SK-N-SH (cell line): ENCODE data around the gene CSNK2B. TPM values are rescaled to one million over a fixed set of nuclear protein-coding genes. Genes with fewer than 3 reads are reported as not detected.

Experiments used
- CTCF ChIA-PET: fragments of 300-600, 350-600 bp; formaldehyde crosslinking; extraction: SDS; loops from one replicate; lab custom pipeline; 2021; lab: Yijun Ruan, JAX
- POLR2A ChIA-PET: fragments of 350-600 bp; sonication (Branson Sonifier 250); formaldehyde crosslinking; extraction: SDS; loops from one replicate; lab custom pipeline; 2020; ENCODE audit warnings: antibody characterized with exemption, inconsistent platforms; lab: Yijun Ruan, JAX
- DNase-seq: peaks from one replicate; pipeline ENCODE4 v3.0.0; 2012
- H2AFZ ChIP-seq: fragments of 200-600 bp; sonication (generic); 2 replicates; pipeline ENCODE4 v1.8.1; 2016; ENCODE audit warnings: antibody characterized with exemption, mild to moderate bottlenecking, low read depth
- H3F3A ChIP-seq: fragments of 200-600 bp; sonication (generic); replicated peaks from 2 replicates; pipeline ENCODE3; 2016; ENCODE audit warnings: antibody characterized with exemption, mild to moderate bottlenecking; ENCODE audit not compliant: insufficient read depth
- H3K27ac ChIP-seq, 2 experiments: fragments of 200-500 bp in 1 of 2; fragments of 200-600 bp in 1 of 2; sonication (Bioruptor generic) in 1 of 2; sonication (generic), shearing (Covaris generic) in 1 of 2; 2 replicates each; pipeline versions ENCODE4 v1.5.1 to v1.6.1; 2014 to 2016; ENCODE audit warnings: low read depth in 2 of 2, inconsistent platforms in 1 of 2, low read length in 1 of 2, mild to moderate bottlenecking in 1 of 2, mixed read lengths in 1 of 2
- H3K27me3 ChIP-seq: fragments of 200-600 bp; sonication (generic), shearing (Covaris generic); 2 replicates; pipeline ENCODE4 v1.6.1; 2016; ENCODE audit warnings: mixed run types; ENCODE audit not compliant: insufficient read depth
- H3K36me3 ChIP-seq, 2 experiments: fragments of 200-500 bp in 1 of 2; fragments of 200-600 bp in 1 of 2; sonication (Bioruptor generic) in 1 of 2; sonication (generic) in 1 of 2; replicated peaks in 1 of 2; 2 replicates each; pipeline versions ENCODE3 to v1.5.1; 2014 to 2016; ENCODE audit warnings: low read length in 1 of 2, mild to moderate bottlenecking in 1 of 2; ENCODE audit not compliant: insufficient read depth in 2 of 2, control insufficient read depth in 1 of 2
- H3K4me1 ChIP-seq, 2 experiments: fragments of 200-500 bp in 1 of 2; fragments of 200-600 bp in 1 of 2; sonication (Bioruptor generic) in 1 of 2; sonication (generic), shearing (Covaris generic) in 1 of 2; 2 replicates each; pipeline versions ENCODE4 v1.5.1 to v1.6.1; 2014 to 2016; ENCODE audit warnings: low read depth in 1 of 2, low read length in 1 of 2, mixed run types in 1 of 2; ENCODE audit not compliant: insufficient read depth in 2 of 2, control insufficient read depth in 1 of 2
- H3K4me2 ChIP-seq: fragments of 200-600 bp; sonication (generic), shearing (Covaris generic); 2 replicates; pipeline ENCODE4 v1.6.1; 2017; ENCODE audit warnings: mixed run types
- H3K4me3 ChIP-seq, 2 experiments: fragments of 200-500 bp in 1 of 2; fragments of 200-600 bp in 1 of 2; sonication (Bioruptor generic) in 1 of 2; sonication (generic), shearing (Covaris generic) in 1 of 2; 2 replicates each; pipeline versions ENCODE4 v1.5.1 to v1.8.1; 2014 to 2016; ENCODE audit warnings: low read depth in 2 of 2, inconsistent platforms in 1 of 2, low read length in 1 of 2, mild to moderate bottlenecking in 1 of 2, mixed read lengths in 1 of 2, moderate library complexity in 1 of 2
- H3K79me2 ChIP-seq: fragments of 200-600 bp; sonication (generic); 2 replicates; pipeline ENCODE4 v1.8.1; 2017; ENCODE audit warnings: mild to moderate bottlenecking; ENCODE audit not compliant: insufficient read depth
- H3K9ac ChIP-seq: fragments of 200-600 bp; sonication (generic); 2 replicates; pipeline ENCODE4 v1.6.1; 2017; ENCODE audit warnings: mixed run types
- H3K9me2 ChIP-seq: fragments of 200-600 bp; sonication (generic); 2 replicates; pipeline ENCODE4 v1.6.1; 2017; ENCODE audit warnings: mixed run types
- H3K9me3 ChIP-seq: fragments of 200-600 bp; sonication (generic); 2 replicates; pipeline ENCODE4 v1.6.1; 2017; ENCODE audit warnings: mixed run types, mild to moderate bottlenecking, moderate library complexity
- H4K20me1 ChIP-seq: fragments of 200-600 bp; sonication (generic); 2 replicates; pipeline ENCODE4 v1.6.1; 2017; ENCODE audit warnings: mild to moderate bottlenecking, mixed run types; ENCODE audit not compliant: insufficient read depth
- EP300 ChIP-seq, 2 experiments: IDR thresholded peaks; 2 replicates each; pipeline versions ENCODE4 v1.4.0 to v1.6.1; 2012; ENCODE audit warnings: borderline replicate concordance in 1 of 2, low read depth in 1 of 2, low read length in 1 of 2
- EZH2phosphoT487 ChIP-seq: fragments of 200-600 bp; sonication (generic); IDR thresholded peaks from 2 replicates; pipeline ENCODE4 v1.6.1; 2017; ENCODE audit warnings: low read depth, mixed run types, mild to moderate bottlenecking, antibody characterized with exemption, moderate library complexity, borderline replicate concordance
- FOXJ3 ChIP-seq: sonication (generic); formaldehyde crosslinking; IDR thresholded peaks from 2 replicates; pipeline ENCODE4 v1.5.1; 2020; ENCODE audit warnings: mild to moderate bottlenecking, missing genetic modification reagents
- FOXM1 ChIP-seq: IDR thresholded peaks from 2 replicates; pipeline ENCODE4 v1.4.0; 2012; ENCODE audit warnings: low read depth, mild to moderate bottlenecking
- RCOR1 ChIP-seq: fragments of 150-350 bp; IDR thresholded peaks from 2 replicates; pipeline ENCODE4 v1.6.1; 2017; ENCODE audit warnings: antibody characterized with exemption, low read length
- SIN3A ChIP-seq: IDR thresholded peaks from 2 replicates; pipeline ENCODE4 v1.6.1; 2012; ENCODE audit warnings: low read depth, mild to moderate bottlenecking, low read length, moderate library complexity, borderline replicate concordance
- SMC3 ChIP-seq: IDR thresholded peaks from 2 replicates; pipeline ENCODE4 v1.6.1; 2012; ENCODE audit warnings: low read depth, low read length, improper control_type of control experiment
- YY1 ChIP-seq: IDR thresholded peaks from 2 replicates; pipeline ENCODE4 v1.4.0; 2012; ENCODE audit warnings: low read depth, mild to moderate bottlenecking
- WGBS: methylation state at CpG from one replicate; pipeline ENCODE4 v1.1.6; 2017; ENCODE audit warnings: low lambda C conversion rate; 5-methylcytosine and 5-hydroxymethylcytosine counted together
- polyA plus RNA-seq, 3 experiments: library from polyadenylated mRNA; depleted of rRNA; stranded (reverse); fragments of >200 nt; gene quantifications; 2 replicates each; pipeline ENCODE4 v1.2.3, GENCODE V29; 2012
- TF ChIP-seq, protein P1 (sequence below): fragments of 150-350 bp; IDR thresholded peaks from 2 replicates; pipeline ENCODE4 v1.6.1; 2017; ENCODE audit warnings: antibody characterized with exemption, low read length, low read depth, borderline replicate concordance
- TF ChIP-seq, protein P2 (sequence below): fragments of 150-350 bp; IDR thresholded peaks from 2 replicates; pipeline ENCODE4 v1.6.1; 2016; ENCODE audit warnings: mild to moderate bottlenecking, low read depth, low read length
- TF ChIP-seq, protein P3 (sequence below): fragments of 200-600 bp; sonication (generic); IDR thresholded peaks from 2 replicates; pipeline ENCODE4 v1.6.1; 2017; ENCODE audit warnings: antibody characterized with exemption, mild to moderate bottlenecking, moderate library complexity
- TF ChIP-seq, protein P4 (sequence below): IDR thresholded peaks from 2 replicates; pipeline ENCODE4 v1.4.0; 2012; ENCODE audit warnings: low read depth, borderline replicate concordance
- TF ChIP-seq, protein P5 (sequence below): IDR thresholded peaks from 2 replicates; pipeline ENCODE4 v1.4.0; 2012; ENCODE audit warnings: low read depth

Gene CSNK2B
- polyA plus RNA-seq, 1 of the 3 experiments (the other 2 are of a cell fraction): 101 TPM

DNA sequence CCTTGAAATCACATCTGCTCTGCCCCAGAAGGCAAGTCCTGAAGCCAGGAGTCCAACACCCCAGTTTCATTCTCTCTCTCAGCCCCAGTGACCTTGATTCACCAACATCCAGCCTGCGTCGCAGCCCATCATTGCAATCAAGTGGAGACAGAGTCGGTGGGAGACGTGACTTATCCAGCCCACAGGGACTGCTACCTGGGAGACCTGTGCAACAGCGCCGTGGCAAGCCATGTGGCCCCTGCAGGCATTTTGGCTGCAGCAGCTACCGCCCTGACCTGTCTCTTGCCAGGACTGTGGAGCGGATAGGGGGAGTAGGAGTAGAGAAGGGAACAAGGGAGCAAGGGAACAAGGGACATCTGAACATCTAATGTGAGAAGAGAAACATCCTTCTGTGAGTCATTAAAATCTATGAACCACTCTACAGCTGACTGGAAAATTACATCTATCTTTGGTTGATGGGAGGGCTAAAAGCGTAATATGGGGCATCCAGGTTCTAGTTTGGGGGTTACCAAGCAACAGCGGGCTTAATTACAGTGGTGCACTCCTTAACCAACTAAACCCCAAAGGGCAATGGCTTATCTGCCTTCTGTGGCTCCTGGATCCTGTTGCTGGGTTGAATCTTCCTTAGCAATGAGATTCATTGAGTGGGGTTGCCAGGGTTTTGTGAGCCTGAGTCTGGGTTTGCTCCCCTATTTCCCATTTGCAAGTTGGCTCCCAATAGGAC lies 51.8 kb downstream of the CSNK2B start:
- Histone ChIP-seq H3K79me2 (no peaks in the 10 kb centered on the region), H3K9me2 (no peaks in the 10 kb centered on the region), H3K4me1 (no peaks in the 10 kb centered on the region), H3K9me3 (no peaks in the 10 kb centered on the region), H3K36me3 (no peaks in the 10 kb centered on the region), H3F3A (peaks cover 3% of the 10 kb centered on the region), H4K20me1 (no peaks in the 10 kb centered on the region), H3K4me3 (no peak overlapping the region), H2AFZ (no peak overlapping the region), H3K4me2 (no peak overlapping the region), H3K27ac (no peak overlapping the region), H3K9ac (no peak overlapping the region), H3K27me3 (no peaks in the 10 kb centered on the region)
- ChIA-PET CTCF (interaction anchor here (0.9 kb wide), 1 partner anchor 12 kb away, joined by 3 read pairs; no protein-coding TSS in a partner anchor), POLR2A (no interaction called here)
- TF ChIP-seq, protein P1, sequence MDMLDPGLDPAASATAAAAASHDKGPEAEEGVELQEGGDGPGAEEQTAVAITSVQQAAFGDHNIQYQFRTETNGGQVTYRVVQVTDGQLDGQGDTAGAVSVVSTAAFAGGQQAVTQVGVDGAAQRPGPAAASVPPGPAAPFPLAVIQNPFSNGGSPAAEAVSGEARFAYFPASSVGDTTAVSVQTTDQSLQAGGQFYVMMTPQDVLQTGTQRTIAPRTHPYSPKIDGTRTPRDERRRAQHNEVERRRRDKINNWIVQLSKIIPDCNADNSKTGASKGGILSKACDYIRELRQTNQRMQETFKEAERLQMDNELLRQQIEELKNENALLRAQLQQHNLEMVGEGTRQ: no peak
- TF ChIP-seq, protein P2, sequence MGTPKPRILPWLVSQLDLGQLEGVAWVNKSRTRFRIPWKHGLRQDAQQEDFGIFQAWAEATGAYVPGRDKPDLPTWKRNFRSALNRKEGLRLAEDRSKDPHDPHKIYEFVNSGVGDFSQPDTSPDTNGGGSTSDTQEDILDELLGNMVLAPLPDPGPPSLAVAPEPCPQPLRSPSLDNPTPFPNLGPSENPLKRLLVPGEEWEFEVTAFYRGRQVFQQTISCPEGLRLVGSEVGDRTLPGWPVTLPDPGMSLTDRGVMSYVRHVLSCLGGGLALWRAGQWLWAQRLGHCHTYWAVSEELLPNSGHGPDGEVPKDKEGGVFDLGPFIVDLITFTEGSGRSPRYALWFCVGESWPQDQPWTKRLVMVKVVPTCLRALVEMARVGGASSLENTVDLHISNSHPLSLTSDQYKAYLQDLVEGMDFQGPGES: no peak
- TF ChIP-seq, protein P3, sequence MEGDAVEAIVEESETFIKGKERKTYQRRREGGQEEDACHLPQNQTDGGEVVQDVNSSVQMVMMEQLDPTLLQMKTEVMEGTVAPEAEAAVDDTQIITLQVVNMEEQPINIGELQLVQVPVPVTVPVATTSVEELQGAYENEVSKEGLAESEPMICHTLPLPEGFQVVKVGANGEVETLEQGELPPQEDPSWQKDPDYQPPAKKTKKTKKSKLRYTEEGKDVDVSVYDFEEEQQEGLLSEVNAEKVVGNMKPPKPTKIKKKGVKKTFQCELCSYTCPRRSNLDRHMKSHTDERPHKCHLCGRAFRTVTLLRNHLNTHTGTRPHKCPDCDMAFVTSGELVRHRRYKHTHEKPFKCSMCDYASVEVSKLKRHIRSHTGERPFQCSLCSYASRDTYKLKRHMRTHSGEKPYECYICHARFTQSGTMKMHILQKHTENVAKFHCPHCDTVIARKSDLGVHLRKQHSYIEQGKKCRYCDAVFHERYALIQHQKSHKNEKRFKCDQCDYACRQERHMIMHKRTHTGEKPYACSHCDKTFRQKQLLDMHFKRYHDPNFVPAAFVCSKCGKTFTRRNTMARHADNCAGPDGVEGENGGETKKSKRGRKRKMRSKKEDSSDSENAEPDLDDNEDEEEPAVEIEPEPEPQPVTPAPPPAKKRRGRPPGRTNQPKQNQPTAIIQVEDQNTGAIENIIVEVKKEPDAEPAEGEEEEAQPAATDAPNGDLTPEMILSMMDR: no peak
- TF ChIP-seq FOXM1 (no peak), FOXJ3 (CRISPR knock-in tag) (no peak), YY1 (no peak), RCOR1 (no peak), EZH2phosphoT487 (no peak), EP300 (IDR thresholded peaks at IDR 0.05; ENCODE audit: borderline replicate concordance in 1 of 2, low read depth in 1 of 2, low read length in 1 of 2) (no peak), SIN3A (no peak), SMC3 (no peak)
- TF ChIP-seq, protein P4, sequence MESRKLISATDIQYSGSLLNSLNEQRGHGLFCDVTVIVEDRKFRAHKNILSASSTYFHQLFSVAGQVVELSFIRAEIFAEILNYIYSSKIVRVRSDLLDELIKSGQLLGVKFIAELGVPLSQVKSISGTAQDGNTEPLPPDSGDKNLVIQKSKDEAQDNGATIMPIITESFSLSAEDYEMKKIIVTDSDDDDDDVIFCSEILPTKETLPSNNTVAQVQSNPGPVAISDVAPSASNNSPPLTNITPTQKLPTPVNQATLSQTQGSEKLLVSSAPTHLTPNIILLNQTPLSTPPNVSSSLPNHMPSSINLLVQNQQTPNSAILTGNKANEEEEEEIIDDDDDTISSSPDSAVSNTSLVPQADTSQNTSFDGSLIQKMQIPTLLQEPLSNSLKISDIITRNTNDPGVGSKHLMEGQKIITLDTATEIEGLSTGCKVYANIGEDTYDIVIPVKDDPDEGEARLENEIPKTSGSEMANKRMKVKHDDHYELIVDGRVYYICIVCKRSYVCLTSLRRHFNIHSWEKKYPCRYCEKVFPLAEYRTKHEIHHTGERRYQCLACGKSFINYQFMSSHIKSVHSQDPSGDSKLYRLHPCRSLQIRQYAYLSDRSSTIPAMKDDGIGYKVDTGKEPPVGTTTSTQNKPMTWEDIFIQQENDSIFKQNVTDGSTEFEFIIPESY: no peak
- TF ChIP-seq, protein P5, sequence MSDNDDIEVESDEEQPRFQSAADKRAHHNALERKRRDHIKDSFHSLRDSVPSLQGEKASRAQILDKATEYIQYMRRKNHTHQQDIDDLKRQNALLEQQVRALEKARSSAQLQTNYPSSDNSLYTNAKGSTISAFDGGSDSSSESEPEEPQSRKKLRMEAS: no peak
- WGBS: 81% methylated on average over 10 of the region's 10 CpGs
- no peak for DNase-seq
